Esophagus muscularis mucosa (tissue), 3 donors: Measurements from ENCODE around the gene BTBD7.
A peak's percentile ranks its signal among the peaks of the same experiment; 100 is the strongest.

Experiments
- POLR2A ChIP-seq: fragments of 450-650 bp; IDR thresholded peaks from one replicate; pipeline ENCODE4 v1.6.1; 2017; ENCODE audit warnings: antibody characterized with exemption, moderate library complexity, mild to moderate bottlenecking, low read depth
- POLR2AphosphoS5 ChIP-seq, 2 donors: sonication (generic); formaldehyde crosslinking; IDR thresholded peaks; one replicate each; pipeline ENCODE4 v1.6.1; 2017; ENCODE audit warnings: antibody characterized with exemption in 2 of 2
- TF ChIP-seq, protein P1 (sequence below), 3 experiments: fragments of 200-600 bp in 2 of 3; fragments of 450-650 bp in 1 of 3; sonication (generic) in 2 of 3; IDR thresholded peaks; one replicate each; pipeline ENCODE4 v1.5.1; 2017 to 2019; ENCODE audit warnings: antibody characterized with exemption in 3 of 3, mild to moderate bottlenecking in 2 of 3, moderate library complexity in 1 of 3

- no peak for TF ChIP-seq POLR2AphosphoS5 (IDR thresholded peaks at IDR 0.05)
- TF ChIP-seq, protein P1, sequence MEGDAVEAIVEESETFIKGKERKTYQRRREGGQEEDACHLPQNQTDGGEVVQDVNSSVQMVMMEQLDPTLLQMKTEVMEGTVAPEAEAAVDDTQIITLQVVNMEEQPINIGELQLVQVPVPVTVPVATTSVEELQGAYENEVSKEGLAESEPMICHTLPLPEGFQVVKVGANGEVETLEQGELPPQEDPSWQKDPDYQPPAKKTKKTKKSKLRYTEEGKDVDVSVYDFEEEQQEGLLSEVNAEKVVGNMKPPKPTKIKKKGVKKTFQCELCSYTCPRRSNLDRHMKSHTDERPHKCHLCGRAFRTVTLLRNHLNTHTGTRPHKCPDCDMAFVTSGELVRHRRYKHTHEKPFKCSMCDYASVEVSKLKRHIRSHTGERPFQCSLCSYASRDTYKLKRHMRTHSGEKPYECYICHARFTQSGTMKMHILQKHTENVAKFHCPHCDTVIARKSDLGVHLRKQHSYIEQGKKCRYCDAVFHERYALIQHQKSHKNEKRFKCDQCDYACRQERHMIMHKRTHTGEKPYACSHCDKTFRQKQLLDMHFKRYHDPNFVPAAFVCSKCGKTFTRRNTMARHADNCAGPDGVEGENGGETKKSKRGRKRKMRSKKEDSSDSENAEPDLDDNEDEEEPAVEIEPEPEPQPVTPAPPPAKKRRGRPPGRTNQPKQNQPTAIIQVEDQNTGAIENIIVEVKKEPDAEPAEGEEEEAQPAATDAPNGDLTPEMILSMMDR (IDR thresholded peaks at IDR 0.05): peak in 2 of 3 experiments; percentile 27 to 29
- TF ChIP-seq POLR2A: no peak
Measured at GRCh38 chr14:93207468-93208308, 125.1 kb downstream of the BTBD7 start.
